Caco-2 (cell line): ENCODE measurements around the gene MIEN1. TPM values are rescaled to one million over a fixed set of nuclear protein-coding genes. Genes with fewer than 3 reads are reported as not detected.

Experiments used
- BruUV-seq: library from RNA; stranded (reverse); fragments of 400-500 nt; replicated peaks from 2 replicates; lab custom pipeline; 2021; lab: Mats Ljungman, UMichigan
- CTCF ChIA-PET: fragments of 300-600 bp; sonication (Branson Sonifier 250); formaldehyde crosslinking; loops from one replicate; lab custom pipeline; 2022; ENCODE audit warnings: antibody characterized with exemption; lab: Charles Lee
- POLR2A ChIA-PET: fragments of 300-600 bp; sonication (Branson Sonifier 250); formaldehyde crosslinking; loops from one replicate; lab custom pipeline; 2022; ENCODE audit warnings: antibody characterized with exemption; lab: Charles Lee
- DNase-seq, 2 experiments: peaks; one replicate each; pipeline versions ENCODE4 v3.0.0 to v3.0.0-alpha.2; 2020 to 2022
- H3K27me3 ChIP-seq: replicated peaks from 2 replicates; pipeline ENCODE4 v1.6.0; 2011; ENCODE audit warnings: low read length; ENCODE audit not compliant: control insufficient read depth, insufficient read depth
- H3K36me3 ChIP-seq: 2 replicates; pipeline ENCODE4 v1.5.1; 2011; ENCODE audit warnings: low read length; ENCODE audit not compliant: control insufficient read depth, insufficient read depth
- H3K4me1 ChIP-seq: fragments of 250-450 bp; sonication (Bioruptor Pico); 2 replicates; pipeline ENCODE4 v1.5.1; 2020; ENCODE audit warnings: mild to moderate bottlenecking
- H3K4me3 ChIP-seq: 2 replicates; pipeline ENCODE4 v1.5.1; 2011; ENCODE audit warnings: low read depth, mild to moderate bottlenecking, control low read depth, low read length
- H3K9me3 ChIP-seq: fragments of 250-450 bp; sonication (Bioruptor Pico); 2 replicates; pipeline ENCODE4 v1.5.1; 2020; ENCODE audit warnings: mild to moderate bottlenecking, moderate library complexity
- H3K27ac Mint-ChIP-seq: one replicate; pipeline ENCODE4 v1.8.0; 2022; ENCODE audit warnings: mixed read lengths; ENCODE audit not compliant: unreplicated experiment
- H3K27me3 Mint-ChIP-seq: one replicate; pipeline ENCODE4 v1.8.0; 2022; ENCODE audit warnings: mixed read lengths; ENCODE audit not compliant: insufficient read depth, unreplicated experiment
- H3K36me3 Mint-ChIP-seq: one replicate; pipeline ENCODE4 v1.8.0; 2022; ENCODE audit warnings: mild to moderate bottlenecking, mixed read lengths; ENCODE audit not compliant: insufficient read depth, unreplicated experiment
- H3K4me1 Mint-ChIP-seq: one replicate; pipeline ENCODE4 v1.8.0; 2022; ENCODE audit warnings: low read depth, mixed read lengths; ENCODE audit not compliant: unreplicated experiment
- H3K4me3 Mint-ChIP-seq: one replicate; pipeline ENCODE4 v1.8.0; 2022; ENCODE audit warnings: mild to moderate bottlenecking, moderate library complexity, mixed read lengths; ENCODE audit not compliant: unreplicated experiment
- H3K9me3 Mint-ChIP-seq: one replicate; pipeline ENCODE4 v1.8.0; 2022; ENCODE audit warnings: mixed read lengths; ENCODE audit not compliant: unreplicated experiment
- CTCF ChIP-seq, 2 experiments: fragments of 200-600 bp in 1 of 2; IDR thresholded peaks; 1 replicate in 1 of 2; 2 replicates in 1 of 2; pipeline versions ENCODE4 v1.5.1 to v1.8.0; 2011 to 2022; ENCODE audit warnings: antibody characterized with exemption in 1 of 2, control low read depth in 1 of 2, inconsistent platforms in 1 of 2, low read depth in 1 of 2, low read length in 1 of 2, mild to moderate bottlenecking in 1 of 2, moderate library complexity in 1 of 2; ENCODE audit not compliant: insufficient read depth in 1 of 2, severe bottlenecking in 1 of 2, unreplicated experiment in 1 of 2
- intact Hi-C: fragments of 100-400 bp; cut with micrococcal nuclease; formaldehyde crosslinking; loops from one replicate; pipeline ENCODE4 v1.10.0; 2022; ENCODE audit not compliant: unreplicated experiment
- total RNA-seq: library from RNA; stranded (reverse); gene quantifications from 2 replicates; pipeline ENCODE4 v1.2.3, GENCODE V29; 2022

The MIEN1 gene
- total RNA-seq, 1 experiment from 2014 or later: 42.9 TPM

- no peaks in the 10 kb centered on the region for H3K27me3 ChIP-seq
- peaks cover 5% of the 10 kb centered on the region for H3K4me1 Mint-ChIP-seq
- no peak overlapping the region for H3K27ac Mint-ChIP-seq
- peaks cover 57% of the 10 kb centered on the region for H3K36me3 Mint-ChIP-seq
- intact Hi-C loops: no loop called here
- H3K4me3 Mint-ChIP-seq: no peak overlapping the region
- ChIA-PET POLR2A (no interaction called here), CTCF (interaction anchor here (1.0 kb wide), 1 partner anchor 21 kb away, joined by 3 read pairs; no protein-coding TSS in a partner anchor)
- H3K9me3 ChIP-seq: no peaks in the 10 kb centered on the region
- peaks cover 10% of the 10 kb centered on the region for H3K4me1 ChIP-seq
- no peak overlapping the region for H3K4me3 ChIP-seq
- H3K27me3 Mint-ChIP-seq: no peaks in the 10 kb centered on the region
- BruUV-seq: no TSS peak
- no peak for TF ChIP-seq CTCF (IDR thresholded peaks at IDR 0.05; ENCODE audit: insufficient read depth in 1 of 2, low read depth in 1 of 2, low read length in 1 of 2, severe bottlenecking in 1 of 2, unreplicated experiment in 1 of 2)
- H3K9me3 Mint-ChIP-seq: no peaks in the 10 kb centered on the region
- peaks cover 7% of the 10 kb centered on the region for H3K36me3 ChIP-seq
- no peak for DNase-seq
Observed at GRCh38 chr17:39709319-39709997, 20.9 kb downstream of the MIEN1 start.

GRCh38 chr17:39706921-39707337 is 23.4 kb downstream of the MIEN1 start:
- peaks cover 51% of the 10 kb centered on the region for H3K36me3 Mint-ChIP-seq
- POLR2A ChIA-PET: no interaction called here
- H3K9me3 Mint-ChIP-seq: no peaks in the 10 kb centered on the region
- DNase-seq: no peak
- H3K4me1 Mint-ChIP-seq: peaks cover 7% of the 10 kb centered on the region
- intact Hi-C loops: no loop called here
- no peak overlapping the region for H3K4me3 Mint-ChIP-seq
- BruUV-seq: no TSS peak
- no peaks in the 10 kb centered on the region for H3K27me3 ChIP-seq
- H3K4me3 ChIP-seq: no peak overlapping the region
- H3K27ac Mint-ChIP-seq: no peak overlapping the region
- CTCF ChIA-PET: interaction anchor here (1.2 kb wide), 1 partner anchor 23 kb away, joined by 4 read pairs; the partner anchor contains the start of gene MIEN1
- peaks cover 28% of the 10 kb centered on the region for H3K4me1 ChIP-seq
- H3K27me3 Mint-ChIP-seq: no peaks in the 10 kb centered on the region
- peaks cover 5% of the 10 kb centered on the region for H3K36me3 ChIP-seq
- H3K9me3 ChIP-seq: no peaks in the 10 kb centered on the region
- TF ChIP-seq CTCF (IDR thresholded peaks at IDR 0.05; ENCODE audit: insufficient read depth in 1 of 2, low read depth in 1 of 2, low read length in 1 of 2, severe bottlenecking in 1 of 2, unreplicated experiment in 1 of 2): no peak

GRCh38 chr17:39706383-39706782 is 23.9 kb downstream of the MIEN1 start:
- no TSS peak for BruUV-seq
- H3K27me3 Mint-ChIP-seq: no peaks in the 10 kb centered on the region
- no peak overlapping the region for H3K4me3 Mint-ChIP-seq
- no peaks in the 10 kb centered on the region for H3K27me3 ChIP-seq
- POLR2A ChIA-PET: no interaction called here
- peaks cover 5% of the 10 kb centered on the region for H3K36me3 ChIP-seq
- TF ChIP-seq CTCF (IDR thresholded peaks at IDR 0.05; ENCODE audit: insufficient read depth in 1 of 2, low read depth in 1 of 2, low read length in 1 of 2, severe bottlenecking in 1 of 2, unreplicated experiment in 1 of 2): no peak
- H3K4me3 ChIP-seq: no peak overlapping the region
- H3K9me3 ChIP-seq: no peaks in the 10 kb centered on the region
- no peak overlapping the region for H3K27ac Mint-ChIP-seq
- H3K4me1 ChIP-seq: peaks cover 33% of the 10 kb centered on the region
- peaks cover 46% of the 10 kb centered on the region for H3K36me3 Mint-ChIP-seq
- no peak for DNase-seq
- peaks cover 13% of the 10 kb centered on the region for H3K4me1 Mint-ChIP-seq
- intact Hi-C loops: no loop called here
- CTCF ChIA-PET: interaction anchor here (1.2 kb wide), 1 partner anchor 23 kb away, joined by 4 read pairs; the partner anchor contains the start of gene MIEN1
- no peaks in the 10 kb centered on the region for H3K9me3 Mint-ChIP-seq
